Measurements from ENCODE around the gene OPN1SW. TPM values are rescaled to one million over a fixed set of nuclear protein-coding genes. Genes with fewer than 3 reads are reported as not detected.

OPN1SW gene
- total RNA-seq, 1 experiment from 2014 or later = not detected

DNA sequence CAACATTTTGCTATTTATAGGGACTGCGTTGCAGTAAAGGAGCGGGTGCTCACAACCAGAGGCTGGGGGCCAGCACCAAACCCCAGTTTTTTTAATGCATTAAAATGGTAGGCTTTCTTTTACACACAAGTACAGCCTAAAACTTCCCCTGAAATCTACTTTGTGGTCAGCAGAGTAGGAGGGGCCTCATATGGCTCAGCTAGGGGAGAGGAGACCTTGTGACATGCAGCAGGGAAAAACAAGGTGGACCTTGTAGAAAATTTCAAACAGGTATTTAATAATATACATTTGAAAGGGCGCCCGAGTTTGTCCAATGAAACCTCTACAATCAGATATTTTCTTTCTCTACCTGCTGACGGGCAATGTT is 17.6 kb upstream of the OPN1SW start:
- DNase-seq (ENCODE audit: low spot score) = no peak

DNA sequence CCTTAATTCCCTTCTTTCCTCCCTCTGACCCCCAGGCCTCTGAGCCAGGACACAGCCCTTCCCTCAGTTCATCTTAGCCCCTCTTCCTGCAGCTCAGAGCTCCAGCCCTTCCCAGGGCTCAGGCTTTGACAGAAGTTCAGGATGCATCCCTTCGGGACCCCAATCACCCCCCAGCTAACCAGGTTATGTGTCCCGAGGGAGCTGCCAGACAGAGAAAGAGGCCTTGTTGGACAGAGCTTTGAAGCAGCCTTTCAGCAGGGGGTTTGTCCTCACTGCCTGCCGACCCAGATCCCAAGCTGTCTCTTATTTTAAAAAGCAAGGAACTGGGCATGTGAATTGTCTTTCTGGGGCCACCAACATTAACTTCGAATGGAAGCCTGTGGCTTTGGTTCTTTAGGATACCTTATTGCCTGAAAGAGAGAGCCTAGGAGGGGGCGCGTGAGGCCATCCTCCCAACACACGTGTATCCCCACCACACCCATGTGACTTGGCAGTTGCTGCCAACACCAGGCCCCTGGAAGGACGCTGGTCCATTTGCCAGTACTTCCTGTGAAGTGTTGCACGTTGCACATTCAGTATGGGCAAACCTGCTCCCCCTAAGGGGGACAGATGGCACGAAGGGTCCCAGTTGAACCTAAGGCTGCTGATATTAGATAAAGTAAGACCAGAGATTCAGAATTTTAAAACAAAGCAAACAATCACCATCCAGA is 17.0 kb upstream of the OPN1SW start:
- DNase-seq (ENCODE audit: low spot score) = no peak

DNA sequence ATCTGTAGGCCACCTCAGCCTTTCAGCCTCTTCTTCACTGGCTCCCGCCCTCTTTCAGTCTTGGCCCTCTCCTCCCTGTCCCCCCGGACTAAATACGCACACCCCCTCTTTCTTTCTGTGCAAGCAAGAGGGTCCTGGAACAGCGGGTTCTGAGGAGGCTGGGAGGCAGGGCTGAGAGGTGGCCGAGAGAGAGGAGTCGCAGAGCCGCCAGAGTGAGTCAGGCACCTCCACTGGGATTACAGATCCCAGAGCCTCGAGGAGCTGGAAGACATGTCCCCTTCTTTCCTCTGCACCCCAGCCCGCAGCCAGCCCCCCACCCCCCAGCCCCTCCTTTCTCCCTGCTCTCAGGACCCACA is 16.4 kb upstream of the OPN1SW start:
- DNase-seq (ENCODE audit: low spot score) = no peak

DNA sequence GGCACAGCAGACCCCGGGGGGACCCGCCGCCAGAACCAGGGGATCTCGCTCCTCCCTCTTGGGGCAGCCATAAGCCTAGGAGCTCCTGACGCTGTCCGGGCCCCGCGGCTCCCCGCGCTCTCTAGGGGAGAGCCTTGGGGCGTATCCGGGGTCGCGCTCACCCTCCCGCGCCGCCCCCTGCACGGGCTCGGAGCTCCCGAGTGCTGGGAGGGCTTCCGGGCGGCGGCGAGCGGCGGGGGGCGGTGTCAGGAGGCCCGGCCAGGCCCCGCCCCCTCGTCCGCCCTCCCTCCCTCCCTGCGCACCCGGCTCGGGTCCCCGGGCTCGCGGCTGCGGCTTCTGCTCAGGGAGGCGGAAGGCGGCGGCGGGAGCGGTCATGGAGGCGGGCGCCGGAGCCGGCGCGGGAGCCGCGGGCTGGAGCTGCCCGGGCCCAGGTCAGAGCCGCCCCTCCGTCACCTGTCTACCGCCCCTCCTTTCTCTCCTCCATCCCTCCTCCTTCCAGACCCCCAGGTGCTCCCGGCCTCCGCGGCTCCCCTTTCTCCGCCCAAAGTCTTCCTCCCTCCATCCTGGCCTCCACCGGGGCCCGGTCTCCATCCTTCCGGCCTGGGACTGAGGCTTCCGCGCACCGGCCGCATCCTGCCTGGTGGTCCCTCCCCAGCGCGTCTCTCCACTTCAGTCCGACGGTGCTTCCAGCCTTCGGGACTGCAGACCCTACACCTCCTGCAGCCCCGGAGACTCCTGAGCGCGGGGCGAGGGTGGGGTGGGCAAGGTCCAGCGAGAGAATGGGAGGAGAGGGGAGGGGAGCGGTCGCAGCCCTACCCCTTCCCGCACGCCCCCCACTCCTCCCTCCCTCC is 15.8 kb upstream of the OPN1SW start, which contains the start of gene CCDC136:
TSS of gene CCDC136 (plus strand) at position 848 of the 851 bp plus-strand sequence. CDS start 444 bp downstream, outside the sequence.
- peak; percentile 32 for DNase-seq (ENCODE audit: low spot score)

DNA sequence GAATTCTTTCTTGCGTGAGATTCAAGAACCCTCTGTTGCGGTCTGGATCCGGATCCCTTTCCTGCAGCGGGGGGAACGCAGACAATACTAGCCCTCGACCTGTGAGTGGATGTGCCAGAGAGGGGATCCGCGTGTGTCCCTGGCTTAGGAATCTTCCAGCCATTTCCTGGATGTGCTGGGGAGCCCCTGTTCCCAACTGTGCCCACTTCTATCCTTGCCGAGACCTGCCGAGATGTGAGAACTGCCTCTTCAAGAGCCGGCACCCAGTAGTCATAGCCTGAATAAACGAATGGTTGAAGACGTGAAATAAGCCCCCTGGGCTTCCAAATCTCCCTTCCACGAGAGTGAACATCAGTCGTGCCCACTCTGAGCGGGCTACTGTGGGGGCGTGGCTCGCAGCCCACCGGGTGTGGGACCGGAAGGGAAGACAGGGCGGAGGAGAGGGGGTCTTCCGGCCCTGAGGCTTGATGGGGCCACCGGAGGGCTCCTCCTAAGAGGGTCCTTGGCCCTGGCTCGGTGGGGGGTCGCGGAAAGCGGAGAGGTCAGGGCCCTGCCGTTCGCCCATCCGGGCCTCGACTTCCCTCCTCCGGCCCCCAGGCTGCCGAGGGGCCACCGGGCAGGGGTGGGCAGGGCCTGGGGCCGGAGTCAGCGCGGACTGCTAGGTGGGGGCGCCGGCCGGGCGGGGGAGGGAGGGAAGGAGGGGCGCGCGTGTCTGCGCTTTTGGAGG is 14.9 kb upstream of the OPN1SW start:
- no peak for DNase-seq (ENCODE audit: low spot score)

DNA sequence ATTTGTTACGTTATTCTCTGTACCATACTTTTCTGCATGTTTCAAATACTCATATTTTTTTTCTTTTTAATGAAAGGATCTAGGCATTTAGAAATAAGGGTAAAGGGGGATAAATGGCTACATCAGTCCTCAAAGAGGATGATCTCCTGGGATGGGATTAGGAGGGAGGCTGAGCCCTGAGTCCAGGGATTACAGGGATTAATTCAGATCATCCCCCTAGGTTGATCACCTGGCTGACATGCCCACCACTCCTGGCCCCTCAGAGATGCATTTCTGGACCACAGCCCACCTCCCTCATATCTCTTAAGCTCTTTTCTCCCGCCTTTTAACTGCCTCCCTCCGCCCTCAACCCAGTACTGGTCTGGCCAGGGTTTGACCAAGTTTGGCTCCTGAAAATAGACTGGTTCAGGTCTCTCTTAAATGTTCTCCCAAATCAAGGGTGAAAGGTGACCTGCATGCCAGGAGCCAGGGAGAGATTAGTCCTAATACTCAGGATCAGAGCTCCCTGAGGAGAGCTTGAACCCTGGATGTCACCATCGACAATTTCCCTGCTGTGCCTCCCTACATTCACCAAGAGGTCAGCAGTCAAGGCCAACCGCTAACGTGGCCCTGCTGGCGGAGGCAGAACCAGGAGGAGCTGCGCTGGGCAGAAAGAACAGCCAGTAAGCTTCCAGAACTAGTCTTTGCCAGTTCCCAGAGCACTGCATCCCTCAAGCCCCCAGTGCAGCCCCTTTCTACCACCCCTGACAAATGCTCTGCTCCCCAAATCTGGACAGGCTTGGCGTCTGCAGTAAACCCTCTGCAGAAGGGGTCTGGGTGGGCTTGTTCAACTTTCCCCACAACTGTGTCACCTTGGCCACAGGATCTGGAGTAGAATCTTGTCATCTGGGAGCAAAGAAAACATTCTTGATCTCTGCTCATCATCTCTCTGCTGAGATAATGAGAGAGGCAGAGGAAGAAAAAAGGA is 13.1 kb upstream of the OPN1SW start:
- no peak for DNase-seq (ENCODE audit: low spot score)

DNA sequence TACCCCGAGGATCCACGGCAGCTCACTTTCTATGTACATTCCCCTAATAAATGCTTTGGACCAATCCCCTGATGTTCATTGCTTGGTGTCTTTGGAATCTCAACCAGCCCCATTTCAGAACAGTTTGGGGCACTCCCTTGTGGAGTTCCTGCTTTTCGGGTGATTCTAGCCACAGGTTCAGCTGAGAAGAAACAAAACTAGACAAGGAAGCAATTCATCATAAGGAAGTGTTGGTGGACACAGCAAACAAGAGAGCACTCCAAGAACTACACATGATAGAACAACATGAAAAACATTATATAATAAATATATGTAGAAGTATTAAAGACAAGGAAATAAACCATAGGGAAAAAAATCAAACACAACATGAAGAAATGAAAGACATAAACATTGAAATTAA is 10.1 kb upstream of the OPN1SW start:
- DNase-seq (ENCODE audit: low spot score) = no peak

DNA sequence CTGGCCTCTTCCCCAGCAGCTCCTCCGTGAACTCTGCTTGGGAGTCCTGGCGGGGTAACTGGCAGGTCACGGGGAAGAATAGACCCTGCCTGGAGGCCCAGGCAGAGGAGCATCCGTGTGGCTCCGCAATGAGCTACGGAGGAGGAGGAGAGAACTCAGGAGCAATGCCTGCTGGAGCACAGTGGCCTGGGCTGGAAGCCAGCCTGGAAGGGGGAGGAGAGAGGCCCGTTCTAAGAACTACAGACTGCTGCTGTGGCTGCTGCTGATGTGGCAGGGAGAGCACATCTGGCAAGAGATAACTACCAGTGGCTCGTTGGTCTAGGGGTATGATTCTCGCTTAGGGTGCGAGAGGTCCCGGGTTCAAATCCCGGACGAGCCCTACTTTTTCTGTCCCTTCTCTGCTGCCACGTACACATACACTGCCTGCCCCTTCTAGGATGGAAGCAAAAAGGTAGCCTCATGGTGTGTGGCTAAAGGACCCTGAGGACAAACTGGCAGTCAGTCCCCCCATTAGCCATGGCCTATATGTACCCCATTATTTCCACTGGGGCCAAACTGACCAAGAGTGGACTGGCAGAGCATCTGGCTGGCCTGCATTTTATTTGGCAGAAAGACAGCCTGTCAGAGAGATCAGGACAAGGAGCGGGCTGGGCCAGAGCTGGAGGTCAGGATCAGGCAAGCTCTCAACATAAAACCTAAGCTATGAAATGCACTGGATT is 7.7 kb upstream of the OPN1SW start:
- peak; percentile 69 for DNase-seq (ENCODE audit: low spot score)

DNA sequence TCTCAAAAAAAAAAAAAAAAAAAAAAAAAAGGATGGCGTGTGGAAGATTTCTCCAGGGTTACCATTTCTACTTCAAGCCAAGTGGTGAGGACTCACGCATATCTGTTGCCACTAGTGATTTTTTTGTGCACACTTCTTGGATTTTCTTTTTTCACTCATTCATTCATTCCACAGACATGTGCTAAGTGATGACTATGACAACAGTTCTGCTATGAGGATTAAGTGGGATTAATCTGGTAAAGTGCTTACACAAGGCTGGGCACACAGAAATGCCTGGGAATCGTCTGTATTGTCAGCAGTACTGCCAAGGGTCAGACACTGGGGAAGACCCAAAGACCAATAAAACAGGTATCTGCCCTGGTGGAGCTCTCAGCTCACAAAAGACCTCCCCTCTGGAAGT is 6.3 kb upstream of the OPN1SW start:
- no peak for DNase-seq (ENCODE audit: low spot score)

DNA sequence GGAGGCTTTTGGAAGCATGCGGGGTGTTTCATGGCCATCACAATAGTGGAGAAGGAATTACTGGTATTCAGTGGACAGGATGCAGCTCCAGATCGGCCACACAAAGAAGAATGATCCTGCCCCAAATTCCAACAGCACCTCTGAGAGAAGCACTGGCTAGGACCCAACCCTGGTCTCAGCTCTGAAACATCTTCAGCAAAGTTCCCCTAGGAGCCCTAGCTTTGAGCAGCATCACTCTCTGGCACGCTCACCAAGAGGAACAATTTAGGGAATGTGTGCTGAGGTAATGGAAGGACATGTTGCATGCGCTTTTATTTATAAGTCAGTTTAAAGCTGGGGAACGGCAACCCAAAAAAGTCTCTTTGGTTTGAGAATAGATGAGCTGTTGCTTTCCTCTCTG is 5.5 kb upstream of the OPN1SW start:
- DNase-seq (ENCODE audit: low spot score) = no peak

DNA sequence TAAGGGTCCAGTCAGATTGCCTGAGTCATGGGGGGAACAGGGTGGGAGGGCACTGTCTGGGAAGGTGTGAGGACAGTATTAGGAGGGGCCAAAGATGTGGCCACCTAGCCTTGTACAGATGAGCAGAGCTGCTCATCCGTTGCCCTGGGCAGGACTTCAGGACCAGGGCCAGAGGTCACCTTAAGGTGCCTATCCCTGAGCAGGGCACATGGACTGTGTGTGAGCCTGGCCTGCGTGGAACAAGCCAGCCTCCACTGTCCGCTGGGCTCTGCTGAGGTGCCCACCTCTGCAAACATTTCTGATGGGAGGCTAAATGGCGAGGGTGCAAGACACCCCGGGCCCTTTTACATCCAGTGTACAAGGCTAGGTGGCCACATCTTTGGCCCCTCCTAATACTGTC is 3.4 kb upstream of the OPN1SW start:
- DNase-seq (ENCODE audit: low spot score) = no peak

DNA sequence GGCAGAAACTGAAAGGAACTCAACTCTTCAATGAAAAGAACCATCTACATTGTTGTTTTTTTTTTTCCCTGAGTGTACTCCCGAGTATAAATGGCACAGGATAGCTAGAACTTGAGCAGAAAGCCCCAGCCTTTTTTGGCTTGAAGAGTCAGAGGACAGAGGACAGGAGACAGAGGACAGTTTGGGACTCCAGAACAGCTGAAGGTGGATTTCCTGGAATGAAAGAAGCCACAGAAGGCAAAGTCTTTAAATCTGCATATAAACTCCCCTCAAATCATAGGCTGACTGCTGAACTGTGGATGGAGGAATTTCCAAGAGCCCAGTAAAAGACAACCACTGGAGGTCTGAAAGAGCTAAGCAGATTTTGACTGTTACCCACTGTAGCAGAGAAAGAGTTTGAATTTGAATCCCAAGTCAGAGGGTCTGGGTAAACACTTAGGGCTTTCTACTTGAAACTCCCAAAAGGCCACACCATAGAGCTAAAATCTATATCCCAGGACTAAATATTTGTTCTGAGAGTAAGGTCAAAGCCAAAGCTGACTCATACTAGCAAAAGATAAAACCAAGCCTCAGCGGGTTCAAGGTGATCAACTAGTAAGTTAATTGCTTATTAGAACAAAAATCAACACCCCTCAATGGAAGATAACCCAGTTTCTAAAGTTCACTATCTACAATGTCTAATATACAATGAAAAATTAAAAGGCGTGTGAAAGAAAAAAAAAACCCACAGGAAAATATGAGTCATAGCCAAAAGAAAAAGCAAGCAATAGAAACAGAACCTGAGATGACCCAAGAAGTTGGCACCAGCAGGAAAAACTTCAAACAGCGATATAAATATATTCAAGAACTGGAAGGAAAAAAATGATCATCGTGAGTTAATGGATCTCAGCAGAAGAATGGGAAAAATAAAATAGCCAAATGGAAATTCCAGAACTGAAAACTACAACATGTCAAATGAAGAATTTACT is 1.8 kb upstream of the OPN1SW start:
- no peak for DNase-seq (ENCODE audit: low spot score)

DNA sequence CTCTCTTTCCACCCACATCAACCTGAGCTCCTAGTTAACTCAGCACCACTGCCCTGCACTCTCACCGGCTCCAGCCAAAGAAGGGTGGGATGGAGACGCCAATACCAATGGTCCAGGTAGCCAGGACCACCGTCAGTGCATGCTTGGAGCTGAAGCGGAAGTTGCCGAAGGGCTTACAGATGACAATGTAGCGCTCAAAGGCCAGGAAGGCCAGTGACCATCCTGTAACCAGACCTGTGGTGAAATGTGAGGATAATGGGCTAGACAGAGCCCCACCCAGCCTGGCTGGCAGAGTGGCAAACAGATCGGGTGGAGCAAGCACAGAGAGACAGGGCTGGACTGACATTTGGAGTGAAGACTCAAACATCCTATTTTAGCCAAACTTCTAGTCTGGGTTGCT is 673 bp downstream of the OPN1SW start:
- no peak for DNase-seq (ENCODE audit: low spot score)

DNA sequence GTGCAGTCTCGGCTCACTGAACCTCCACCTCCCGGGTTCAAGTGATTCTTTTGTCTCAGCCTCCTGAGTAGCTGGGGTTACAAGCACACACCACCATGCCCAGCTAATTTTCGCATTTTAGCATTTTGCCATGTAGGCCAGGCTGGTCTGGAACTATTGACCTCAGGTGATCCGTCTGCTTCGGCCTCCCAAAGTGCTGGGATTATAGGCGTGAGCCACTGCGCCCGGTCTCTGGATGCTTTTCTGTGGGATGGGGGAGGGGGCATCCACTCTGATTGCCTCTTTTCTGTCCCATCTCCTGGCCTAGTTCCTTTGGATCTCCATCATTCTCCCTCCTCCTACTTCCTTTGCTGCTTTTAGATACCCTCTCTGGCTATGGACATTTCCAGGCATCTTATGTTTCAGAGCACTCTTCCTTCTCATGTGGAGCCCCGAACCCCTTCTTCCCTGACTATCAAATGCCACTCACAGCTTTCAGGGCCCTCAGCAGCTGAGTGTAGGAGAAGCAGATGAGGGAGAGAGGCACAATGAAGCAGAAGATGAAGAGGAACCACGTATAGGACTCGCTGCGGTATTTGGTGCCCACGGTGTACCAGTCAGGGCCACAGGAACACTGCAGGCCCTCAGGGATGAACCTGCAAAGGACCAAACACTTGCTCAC is 1.4 kb downstream of the OPN1SW start:
- DNase-seq (ENCODE audit: low spot score) = no peak

DNA sequence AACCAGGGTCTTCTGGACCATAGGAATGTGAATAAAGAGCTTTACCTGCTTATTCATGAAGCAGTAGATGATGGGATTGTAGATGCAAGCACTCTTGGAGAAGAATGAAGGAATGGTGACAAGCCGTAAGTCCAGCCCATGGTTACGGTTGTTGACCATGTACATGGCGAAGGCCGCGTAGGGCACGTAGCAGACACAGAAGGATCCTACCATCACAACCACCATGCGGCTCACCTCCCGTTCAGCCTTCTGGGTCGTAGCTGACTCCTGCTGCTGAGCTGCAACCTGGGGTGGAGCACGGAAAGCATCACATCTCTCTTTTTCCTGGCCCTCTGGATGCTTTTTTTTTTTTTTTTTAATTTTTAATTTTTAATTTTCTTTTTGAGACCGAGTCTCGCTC is 2.0 kb downstream of the OPN1SW start:
- DNase-seq (ENCODE audit: low spot score) = no peak

DNA sequence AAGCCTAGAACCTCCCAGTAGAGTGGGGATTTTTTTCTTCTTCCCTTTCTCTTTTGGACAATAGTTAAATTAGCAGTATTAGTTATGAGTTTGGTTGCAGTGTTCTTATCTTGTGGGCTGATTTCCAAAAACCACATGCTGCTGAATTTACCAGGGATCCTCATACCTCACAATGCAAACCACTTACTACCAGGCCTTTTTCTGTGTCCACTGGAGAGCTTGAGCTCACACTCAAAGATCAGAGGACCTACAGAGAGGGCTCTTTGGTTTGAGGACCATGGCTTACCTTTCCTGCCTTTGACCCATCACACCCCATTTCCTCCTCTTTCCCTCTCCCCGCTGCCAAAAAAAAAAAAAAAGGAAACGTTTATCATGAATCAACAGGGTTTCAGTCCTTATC is 5.4 kb downstream of the OPN1SW start:
- no peak for DNase-seq (ENCODE audit: low spot score)

DNA sequence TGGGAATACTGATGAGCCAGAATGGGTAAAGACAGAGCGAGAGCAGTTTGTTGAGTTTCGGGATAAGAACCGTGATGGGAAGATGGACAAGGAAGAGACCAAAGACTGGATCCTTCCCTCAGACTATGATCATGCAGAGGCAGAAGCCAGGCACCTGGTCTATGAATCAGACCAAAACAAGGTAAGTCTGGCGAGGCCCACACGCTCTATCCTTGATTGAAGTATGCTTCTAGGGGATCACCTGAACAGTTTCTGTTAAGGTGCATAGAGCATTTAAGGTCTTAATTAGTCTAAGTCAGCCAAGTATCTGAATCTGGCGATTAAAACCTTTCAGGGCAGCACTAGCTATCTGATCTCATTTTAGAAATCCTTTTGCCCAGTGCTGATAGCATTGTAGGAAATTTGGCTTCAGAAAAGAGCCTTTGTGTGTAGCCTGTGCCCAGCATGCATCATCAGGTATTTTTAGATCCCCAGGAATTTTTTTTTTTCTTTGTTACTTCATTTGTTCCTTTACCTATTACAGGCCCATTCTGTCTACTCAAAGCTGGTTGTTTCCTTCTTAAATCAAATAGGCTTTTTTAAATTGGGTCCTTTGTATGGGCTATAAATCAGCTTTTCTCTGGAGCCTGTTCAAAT is 8.0 kb downstream of the OPN1SW start:
- no peak for DNase-seq (ENCODE audit: low spot score)

DNA sequence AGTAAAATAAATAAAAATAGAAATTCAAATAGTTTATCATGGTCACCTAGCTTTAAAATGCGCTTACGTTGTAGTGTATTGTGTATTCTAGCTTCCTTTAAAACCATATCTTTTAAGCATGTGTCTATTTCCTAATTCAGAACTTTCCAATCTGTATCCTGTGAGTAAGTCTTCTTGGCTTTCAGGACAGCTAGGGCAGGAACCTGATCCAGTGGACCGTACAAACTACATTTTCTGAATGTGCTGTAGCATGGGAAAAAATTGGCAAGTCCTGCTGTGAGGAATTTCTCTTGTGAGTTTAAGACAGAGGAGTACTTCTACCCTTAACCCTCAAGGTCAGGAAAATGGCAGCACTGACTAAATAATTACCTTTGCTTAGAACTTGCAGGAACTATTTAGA is 12.1 kb downstream of the OPN1SW start:
- no peak for DNase-seq (ENCODE audit: low spot score)
